Measurements from ENCODE around the gene DHH.

The DHH gene

DNA sequence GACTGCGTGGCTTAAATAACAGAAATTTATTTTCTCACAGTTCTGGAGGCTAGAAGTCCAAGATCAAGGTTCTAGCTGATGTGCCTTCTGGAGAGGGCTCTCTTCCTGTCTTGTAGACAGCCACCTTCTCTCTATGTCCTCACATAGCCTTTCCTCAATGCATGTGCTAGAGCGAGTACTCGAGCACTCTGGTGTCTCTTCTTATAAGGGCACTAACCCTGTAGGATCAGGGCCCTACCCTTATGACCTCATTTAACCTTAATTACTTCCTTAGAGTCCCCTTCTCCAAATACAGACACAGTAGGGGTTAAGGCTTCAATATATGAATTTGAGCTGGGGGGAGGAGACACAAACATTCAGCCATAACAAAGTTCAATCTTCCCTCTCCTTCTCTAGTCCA is 10.2 kb downstream of the DHH start:
- POLR2A ChIA-PET = interaction anchor here (0.6 to 1.3 kb wide), 4 partner anchors 14 to 104 kb away, joined by 3 to 5 read pairs (median 4); partner anchors contain the start of genes RHEBL1 and TUBA1A
- CTCF ChIA-PET = interaction anchor here (0.6 to 6.2 kb wide), 9 partner anchors 10 to 934 kb away, joined by 3 to 131 read pairs (median 3); partner anchors contain the start of gene RHEBL1
- Histone ChIP-seq H3K4me1 (ENCODE audit: control insufficient read depth, insufficient read depth, low read length) (no peaks in the 10 kb centered on the region), H3K36me3 (ENCODE audit: control insufficient read depth in 2 of 2, insufficient read depth in 1 of 2, low read length in 2 of 2) (no peaks in the 10 kb centered on the region), H3K9me3 (ENCODE audit: control insufficient read depth, insufficient read depth, low read depth, low read length) (no peaks in the 10 kb centered on the region), H3K4me3 (ENCODE audit: low read depth, low read length) (no peak overlapping the region), H3K27ac (ENCODE audit: extremely low read depth, low read depth, low read length) (no peak overlapping the region)
- TF ChIP-seq ZNF510 (tag by site-specific recombination; IDR thresholded peaks at IDR 0.05; ENCODE audit: insufficient replicate concordance) = no peak
- TF ChIP-seq, protein P1, sequence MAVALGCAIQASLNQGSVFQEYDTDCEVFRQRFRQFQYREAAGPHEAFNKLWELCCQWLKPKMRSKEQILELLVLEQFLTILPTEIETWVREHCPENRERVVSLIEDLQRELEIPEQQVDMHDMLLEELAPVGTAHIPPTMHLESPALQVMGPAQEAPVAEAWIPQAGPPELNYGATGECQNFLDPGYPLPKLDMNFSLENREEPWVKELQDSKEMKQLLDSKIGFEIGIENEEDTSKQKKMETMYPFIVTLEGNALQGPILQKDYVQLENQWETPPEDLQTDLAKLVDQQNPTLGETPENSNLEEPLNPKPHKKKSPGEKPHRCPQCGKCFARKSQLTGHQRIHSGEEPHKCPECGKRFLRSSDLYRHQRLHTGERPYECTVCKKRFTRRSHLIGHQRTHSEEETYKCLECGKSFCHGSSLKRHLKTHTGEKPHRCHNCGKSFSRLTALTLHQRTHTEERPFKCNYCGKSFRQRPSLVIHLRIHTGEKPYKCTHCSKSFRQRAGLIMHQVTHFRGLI (tag by site-specific recombination; IDR thresholded peaks at IDR 0.05) = no peak
- no peak for TF ChIP-seq ZNF560 (tag by site-specific recombination; IDR thresholded peaks at IDR 0.05; ENCODE audit: borderline replicate concordance)
- TF ChIP-seq ZNF146 (tag by site-specific recombination; IDR thresholded peaks at IDR 0.05) = no peak
- TF ChIP-seq GFI1B (tag by site-specific recombination; IDR thresholded peaks at IDR 0.05) = no peak
- no peak for TF ChIP-seq ZBTB8A (tag by site-specific recombination; IDR thresholded peaks at IDR 0.05)
- no peak for TF ChIP-seq YY2 (tag by site-specific recombination; IDR thresholded peaks at IDR 0.05)
- TF ChIP-seq ZNF473 (tag by site-specific recombination; IDR thresholded peaks at IDR 0.05) = no peak
- TF ChIP-seq, protein P2, sequence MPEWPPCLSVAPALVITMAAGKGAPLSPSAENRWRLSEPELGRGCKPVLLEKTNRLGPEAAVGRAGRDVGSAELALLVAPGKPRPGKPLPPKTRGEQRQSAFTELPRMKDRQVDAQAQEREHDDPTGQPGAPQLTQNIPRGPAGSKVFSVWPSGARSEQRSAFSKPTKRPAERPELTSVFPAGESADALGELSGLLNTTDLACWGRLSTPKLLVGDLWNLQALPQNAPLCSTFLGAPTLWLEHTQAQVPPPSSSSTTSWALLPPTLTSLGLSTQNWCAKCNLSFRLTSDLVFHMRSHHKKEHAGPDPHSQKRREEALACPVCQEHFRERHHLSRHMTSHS (tag by site-specific recombination; IDR thresholded peaks at IDR 0.05) = no peak
- TF ChIP-seq ZNF266 (tag by site-specific recombination; IDR thresholded peaks at IDR 0.05; ENCODE audit: low read depth) = no peak
- TF ChIP-seq ZNF658 (tag by site-specific recombination; IDR thresholded peaks at IDR 0.05) = no peak
- TF ChIP-seq ZNF157 (tag by site-specific recombination; IDR thresholded peaks at IDR 0.05) = no peak
- no peak for TF ChIP-seq ZEB2 (tag by site-specific recombination; IDR thresholded peaks at IDR 0.05)
- TF ChIP-seq ZNF416 (tag by site-specific recombination; IDR thresholded peaks at IDR 0.05) = no peak
- TF ChIP-seq, protein P3, sequence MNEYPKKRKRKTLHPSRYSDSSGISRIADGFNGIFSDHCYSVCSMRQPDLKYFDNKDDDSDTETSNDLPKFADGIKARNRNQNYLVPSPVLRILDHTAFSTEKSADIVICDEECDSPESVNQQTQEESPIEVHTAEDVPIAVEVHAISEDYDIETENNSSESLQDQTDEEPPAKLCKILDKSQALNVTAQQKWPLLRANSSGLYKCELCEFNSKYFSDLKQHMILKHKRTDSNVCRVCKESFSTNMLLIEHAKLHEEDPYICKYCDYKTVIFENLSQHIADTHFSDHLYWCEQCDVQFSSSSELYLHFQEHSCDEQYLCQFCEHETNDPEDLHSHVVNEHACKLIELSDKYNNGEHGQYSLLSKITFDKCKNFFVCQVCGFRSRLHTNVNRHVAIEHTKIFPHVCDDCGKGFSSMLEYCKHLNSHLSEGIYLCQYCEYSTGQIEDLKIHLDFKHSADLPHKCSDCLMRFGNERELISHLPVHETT (tag by site-specific recombination; IDR thresholded peaks at IDR 0.05) = no peak
- TF ChIP-seq, protein P4, sequence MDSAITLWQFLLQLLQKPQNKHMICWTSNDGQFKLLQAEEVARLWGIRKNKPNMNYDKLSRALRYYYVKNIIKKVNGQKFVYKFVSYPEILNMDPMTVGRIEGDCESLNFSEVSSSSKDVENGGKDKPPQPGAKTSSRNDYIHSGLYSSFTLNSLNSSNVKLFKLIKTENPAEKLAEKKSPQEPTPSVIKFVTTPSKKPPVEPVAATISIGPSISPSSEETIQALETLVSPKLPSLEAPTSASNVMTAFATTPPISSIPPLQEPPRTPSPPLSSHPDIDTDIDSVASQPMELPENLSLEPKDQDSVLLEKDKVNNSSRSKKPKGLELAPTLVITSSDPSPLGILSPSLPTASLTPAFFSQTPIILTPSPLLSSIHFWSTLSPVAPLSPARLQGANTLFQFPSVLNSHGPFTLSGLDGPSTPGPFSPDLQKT (IDR thresholded peaks at IDR 0.05; ENCODE audit: borderline replicate concordance, low read depth, low read length) = no peak
- TF ChIP-seq, protein P5, sequence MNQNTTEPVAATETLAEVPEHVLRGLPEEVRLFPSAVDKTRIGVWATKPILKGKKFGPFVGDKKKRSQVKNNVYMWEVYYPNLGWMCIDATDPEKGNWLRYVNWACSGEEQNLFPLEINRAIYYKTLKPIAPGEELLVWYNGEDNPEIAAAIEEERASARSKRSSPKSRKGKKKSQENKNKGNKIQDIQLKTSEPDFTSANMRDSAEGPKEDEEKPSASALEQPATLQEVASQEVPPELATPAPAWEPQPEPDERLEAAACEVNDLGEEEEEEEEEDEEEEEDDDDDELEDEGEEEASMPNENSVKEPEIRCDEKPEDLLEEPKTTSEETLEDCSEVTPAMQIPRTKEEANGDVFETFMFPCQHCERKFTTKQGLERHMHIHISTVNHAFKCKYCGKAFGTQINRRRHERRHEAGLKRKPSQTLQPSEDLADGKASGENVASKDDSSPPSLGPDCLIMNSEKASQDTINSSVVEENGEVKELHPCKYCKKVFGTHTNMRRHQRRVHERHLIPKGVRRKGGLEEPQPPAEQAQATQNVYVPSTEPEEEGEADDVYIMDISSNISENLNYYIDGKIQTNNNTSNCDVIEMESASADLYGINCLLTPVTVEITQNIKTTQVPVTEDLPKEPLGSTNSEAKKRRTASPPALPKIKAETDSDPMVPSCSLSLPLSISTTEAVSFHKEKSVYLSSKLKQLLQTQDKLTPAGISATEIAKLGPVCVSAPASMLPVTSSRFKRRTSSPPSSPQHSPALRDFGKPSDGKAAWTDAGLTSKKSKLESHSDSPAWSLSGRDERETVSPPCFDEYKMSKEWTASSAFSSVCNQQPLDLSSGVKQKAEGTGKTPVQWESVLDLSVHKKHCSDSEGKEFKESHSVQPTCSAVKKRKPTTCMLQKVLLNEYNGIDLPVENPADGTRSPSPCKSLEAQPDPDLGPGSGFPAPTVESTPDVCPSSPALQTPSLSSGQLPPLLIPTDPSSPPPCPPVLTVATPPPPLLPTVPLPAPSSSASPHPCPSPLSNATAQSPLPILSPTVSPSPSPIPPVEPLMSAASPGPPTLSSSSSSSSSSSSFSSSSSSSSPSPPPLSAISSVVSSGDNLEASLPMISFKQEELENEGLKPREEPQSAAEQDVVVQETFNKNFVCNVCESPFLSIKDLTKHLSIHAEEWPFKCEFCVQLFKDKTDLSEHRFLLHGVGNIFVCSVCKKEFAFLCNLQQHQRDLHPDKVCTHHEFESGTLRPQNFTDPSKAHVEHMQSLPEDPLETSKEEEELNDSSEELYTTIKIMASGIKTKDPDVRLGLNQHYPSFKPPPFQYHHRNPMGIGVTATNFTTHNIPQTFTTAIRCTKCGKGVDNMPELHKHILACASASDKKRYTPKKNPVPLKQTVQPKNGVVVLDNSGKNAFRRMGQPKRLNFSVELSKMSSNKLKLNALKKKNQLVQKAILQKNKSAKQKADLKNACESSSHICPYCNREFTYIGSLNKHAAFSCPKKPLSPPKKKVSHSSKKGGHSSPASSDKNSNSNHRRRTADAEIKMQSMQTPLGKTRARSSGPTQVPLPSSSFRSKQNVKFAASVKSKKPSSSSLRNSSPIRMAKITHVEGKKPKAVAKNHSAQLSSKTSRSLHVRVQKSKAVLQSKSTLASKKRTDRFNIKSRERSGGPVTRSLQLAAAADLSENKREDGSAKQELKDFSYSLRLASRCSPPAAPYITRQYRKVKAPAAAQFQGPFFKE (tag by site-specific recombination; IDR thresholded peaks at IDR 0.05; ENCODE audit: borderline replicate concordance) = no peak
- TF ChIP-seq, protein P6, sequence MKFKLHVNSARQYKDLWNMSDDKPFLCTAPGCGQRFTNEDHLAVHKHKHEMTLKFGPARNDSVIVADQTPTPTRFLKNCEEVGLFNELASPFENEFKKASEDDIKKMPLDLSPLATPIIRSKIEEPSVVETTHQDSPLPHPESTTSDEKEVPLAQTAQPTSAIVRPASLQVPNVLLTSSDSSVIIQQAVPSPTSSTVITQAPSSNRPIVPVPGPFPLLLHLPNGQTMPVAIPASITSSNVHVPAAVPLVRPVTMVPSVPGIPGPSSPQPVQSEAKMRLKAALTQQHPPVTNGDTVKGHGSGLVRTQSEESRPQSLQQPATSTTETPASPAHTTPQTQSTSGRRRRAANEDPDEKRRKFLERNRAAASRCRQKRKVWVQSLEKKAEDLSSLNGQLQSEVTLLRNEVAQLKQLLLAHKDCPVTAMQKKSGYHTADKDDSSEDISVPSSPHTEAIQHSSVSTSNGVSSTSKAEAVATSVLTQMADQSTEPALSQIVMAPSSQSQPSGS (tag by site-specific recombination; IDR thresholded peaks at IDR 0.05; ENCODE audit: low read depth) = no peak
- TF ChIP-seq ZIC2 (tag by site-specific recombination; IDR thresholded peaks at IDR 0.05) = no peak
